ENCODE measurements around the gene TMEM156.

Gene TMEM156

GRCh38 chr4:38968668-38969067 lies 63.5 kb downstream of the TMEM156 start:
- no peaks in the 10 kb centered on the region for H3K4me1 ChIP-seq (ENCODE audit: insufficient read depth, low read length)
- no peak overlapping the region for H3K27ac ChIP-seq (ENCODE audit: low read length)
- no peak overlapping the region for H2AFZ ChIP-seq (ENCODE audit: low read depth, low read length)
- H3K9me3 ChIP-seq (ENCODE audit: insufficient read depth, low read length, severe bottlenecking): no peaks in the 10 kb centered on the region
- H3K9ac ChIP-seq (ENCODE audit: low read depth, low read length): no peak overlapping the region
- no peak overlapping the region for H3K4me3 ChIP-seq (ENCODE audit: low read depth in 1 of 2, low read length in 2 of 2)
- no peaks in the 10 kb centered on the region for H3K79me2 ChIP-seq (ENCODE audit: insufficient read depth, low read length)
- no peak overlapping the region for H3K4me2 ChIP-seq (ENCODE audit: insufficient read depth, low read length)
- H3K27me3 ChIP-seq (ENCODE audit: insufficient read depth, low read length, poor library complexity): no peaks in the 10 kb centered on the region
- no peaks in the 10 kb centered on the region for H3K36me3 ChIP-seq (ENCODE audit: insufficient read depth, low read length)
- ATAC-seq (ENCODE audit: insufficient read depth, low read depth) (no peak), DNase-seq (no peak)
- H4K20me1 ChIP-seq (ENCODE audit: insufficient read depth, low read length): no peaks in the 10 kb centered on the region
- TF ChIP-seq EZH2 (IDR thresholded peaks at IDR 0.05; ENCODE audit: borderline replicate concordance, low read depth, low read length, severe bottlenecking) (no peak), CTCF (IDR thresholded peaks at IDR 0.05; ENCODE audit: borderline replicate concordance, extremely low read depth, low read length, poor library complexity, severe bottlenecking) (no peak)

- no peaks in the 10 kb centered on the region for H4K20me1 ChIP-seq (ENCODE audit: insufficient read depth, low read length)
- DNase-seq: no peak
- H2AFZ ChIP-seq (ENCODE audit: low read depth, low read length): no peak overlapping the region
- no peaks in the 10 kb centered on the region for H3K79me2 ChIP-seq (ENCODE audit: insufficient read depth, low read length)
- no peaks in the 10 kb centered on the region for H3K4me1 ChIP-seq (ENCODE audit: insufficient read depth, low read length)
- no peak overlapping the region for H3K4me2 ChIP-seq (ENCODE audit: insufficient read depth, low read length)
- H3K9me3 ChIP-seq (ENCODE audit: insufficient read depth, low read length, severe bottlenecking): no peaks in the 10 kb centered on the region
- no peak overlapping the region for H3K9ac ChIP-seq (ENCODE audit: low read depth, low read length)
- H3K27ac ChIP-seq (ENCODE audit: low read length): no peak overlapping the region
- TF ChIP-seq EZH2 (IDR thresholded peaks at IDR 0.05; ENCODE audit: borderline replicate concordance, low read depth, low read length, severe bottlenecking) (no peak), CTCF (IDR thresholded peaks at IDR 0.05; ENCODE audit: borderline replicate concordance, extremely low read depth, low read length, poor library complexity, severe bottlenecking) (no peak)
- no peaks in the 10 kb centered on the region for H3K27me3 ChIP-seq (ENCODE audit: insufficient read depth, low read length, poor library complexity)
- no peaks in the 10 kb centered on the region for H3K36me3 ChIP-seq (ENCODE audit: insufficient read depth, low read length)
- no peak overlapping the region for H3K4me3 ChIP-seq (ENCODE audit: low read depth in 1 of 2, low read length in 2 of 2)
- ATAC-seq (ENCODE audit: insufficient read depth, low read depth): no peak
Measured at GRCh38 chr4:38967260-38968095, 64.7 kb downstream of the TMEM156 start.

- Histone ChIP-seq H3K36me3 (ENCODE audit: insufficient read depth, low read length) (no peaks in the 10 kb centered on the region), H3K27me3 (ENCODE audit: insufficient read depth, low read length, poor library complexity) (no peaks in the 10 kb centered on the region), H2AFZ (ENCODE audit: low read depth, low read length) (no peak overlapping the region), H4K20me1 (ENCODE audit: insufficient read depth, low read length) (no peaks in the 10 kb centered on the region), H3K4me3 (ENCODE audit: low read depth in 1 of 2, low read length in 2 of 2) (no peak overlapping the region), H3K4me2 (ENCODE audit: insufficient read depth, low read length) (no peak overlapping the region), H3K27ac (ENCODE audit: low read length) (no peak overlapping the region), H3K9ac (ENCODE audit: low read depth, low read length) (no peak overlapping the region), H3K4me1 (ENCODE audit: insufficient read depth, low read length) (no peaks in the 10 kb centered on the region), H3K9me3 (ENCODE audit: insufficient read depth, low read length, severe bottlenecking) (no peaks in the 10 kb centered on the region), H3K79me2 (ENCODE audit: insufficient read depth, low read length) (no peaks in the 10 kb centered on the region)
- TF ChIP-seq EZH2 (IDR thresholded peaks at IDR 0.05; ENCODE audit: borderline replicate concordance, low read depth, low read length, severe bottlenecking) (no peak), CTCF (IDR thresholded peaks at IDR 0.05; ENCODE audit: borderline replicate concordance, extremely low read depth, low read length, poor library complexity, severe bottlenecking) (no peak)
- DNase-seq: no peak
- ATAC-seq (ENCODE audit: insufficient read depth, low read depth): no peak
Measured at GRCh38 chr4:38965866-38966265, 66.3 kb downstream of the TMEM156 start.
